Fibroblast of lung (primary cell): Measurements from ENCODE around the gene COASY.

Source experiments
- EZH2 ChIP-seq: IDR thresholded peaks from 2 replicates; pipeline ENCODE4 v1.5.1; 2012; ENCODE audit warnings: low read length, control low read depth, mild to moderate bottlenecking; ENCODE audit errors: missing control alignments
- TF ChIP-seq, protein P1 (sequence below), 2 donors: IDR thresholded peaks in 1 of 2; conservative IDR thresholded peaks in 1 of 2; 1 replicate in 1 of 2; 2 replicates in 1 of 2; pipeline ENCODE4 v1.5.1; 2011 to 2012; ENCODE audit warnings: low read length in 2 of 2, control low read depth in 1 of 2, inconsistent platforms in 1 of 2, low read depth in 1 of 2, mild to moderate bottlenecking in 1 of 2

DNA sequence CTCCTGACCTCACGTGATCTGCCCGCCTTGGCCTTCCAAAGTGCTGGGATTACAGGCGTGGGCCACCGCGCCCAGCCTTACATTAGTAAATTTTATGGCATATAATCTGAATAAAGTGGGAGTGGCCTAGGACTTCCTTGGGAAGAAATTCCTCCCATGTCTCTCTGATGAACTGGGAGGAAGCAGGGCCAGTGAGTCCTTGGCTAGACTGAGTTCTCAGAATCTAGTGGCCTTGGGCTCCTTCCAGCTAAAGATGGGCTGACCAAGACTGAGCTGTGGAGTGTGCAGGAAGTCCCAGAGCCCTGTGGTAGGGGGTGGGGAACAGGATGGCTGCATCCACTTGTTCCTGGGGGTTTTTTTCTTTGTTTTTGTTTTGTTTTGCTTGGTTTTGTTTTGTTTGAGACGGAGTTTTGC, 35.9 kb upstream of the COASY start:
- no peak for TF ChIP-seq EZH2
- TF ChIP-seq, protein P1, sequence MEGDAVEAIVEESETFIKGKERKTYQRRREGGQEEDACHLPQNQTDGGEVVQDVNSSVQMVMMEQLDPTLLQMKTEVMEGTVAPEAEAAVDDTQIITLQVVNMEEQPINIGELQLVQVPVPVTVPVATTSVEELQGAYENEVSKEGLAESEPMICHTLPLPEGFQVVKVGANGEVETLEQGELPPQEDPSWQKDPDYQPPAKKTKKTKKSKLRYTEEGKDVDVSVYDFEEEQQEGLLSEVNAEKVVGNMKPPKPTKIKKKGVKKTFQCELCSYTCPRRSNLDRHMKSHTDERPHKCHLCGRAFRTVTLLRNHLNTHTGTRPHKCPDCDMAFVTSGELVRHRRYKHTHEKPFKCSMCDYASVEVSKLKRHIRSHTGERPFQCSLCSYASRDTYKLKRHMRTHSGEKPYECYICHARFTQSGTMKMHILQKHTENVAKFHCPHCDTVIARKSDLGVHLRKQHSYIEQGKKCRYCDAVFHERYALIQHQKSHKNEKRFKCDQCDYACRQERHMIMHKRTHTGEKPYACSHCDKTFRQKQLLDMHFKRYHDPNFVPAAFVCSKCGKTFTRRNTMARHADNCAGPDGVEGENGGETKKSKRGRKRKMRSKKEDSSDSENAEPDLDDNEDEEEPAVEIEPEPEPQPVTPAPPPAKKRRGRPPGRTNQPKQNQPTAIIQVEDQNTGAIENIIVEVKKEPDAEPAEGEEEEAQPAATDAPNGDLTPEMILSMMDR (conservative IDR thresholded peaks at IDR 0.05 in 1 of 2, IDR thresholded peaks at IDR 0.05 in 1 of 2; ENCODE audit: low read depth in 1 of 2, low read length in 2 of 2), result no peak
